CD8-positive, alpha-beta memory T cell (primary cell): ENCODE measurements around the gene GRIN2A. TPM values are rescaled to one million over a fixed set of nuclear protein-coding genes. Genes with fewer than 3 reads are reported as not detected.

Experiments used
- CTCF ChIA-PET: fragments of 350-600 bp; sonication (Branson Sonifier 250); formaldehyde crosslinking; loops from one replicate; lab custom pipeline; 2021; ENCODE audit warnings: antibody characterized with exemption; lab: Charles Lee
- POLR2A ChIA-PET: fragments of 350-600 bp; sonication (Branson Sonifier 250); formaldehyde crosslinking; loops from one replicate; lab custom pipeline; 2021; ENCODE audit warnings: antibody characterized with exemption; lab: Charles Lee
- DNase-seq, 5 donors: peaks; one replicate each; pipeline versions ENCODE4 v3.0.0 to v3.0.0-alpha.2; 2020 to 2022; ENCODE audit warnings: mixed read lengths in 1 of 5
- H3K27ac ChIP-seq: one replicate; pipeline ENCODE4 v1.7.0; 2013; ENCODE audit warnings: low read depth, mild to moderate bottlenecking, low read length, moderate library complexity
- H3K27me3 ChIP-seq: 2 replicates; pipeline ENCODE4 v1.7.0; 2013; ENCODE audit warnings: low read length, mild to moderate bottlenecking; ENCODE audit not compliant: insufficient read depth, poor library complexity, severe bottlenecking
- H3K36me3 ChIP-seq: 2 replicates; pipeline ENCODE4 v1.7.0; 2013; ENCODE audit warnings: mild to moderate bottlenecking, low read length, moderate library complexity; ENCODE audit not compliant: insufficient read depth
- H3K4me1 ChIP-seq: 2 replicates; pipeline ENCODE4 v1.7.0; 2013; ENCODE audit warnings: mild to moderate bottlenecking, low read length, moderate library complexity; ENCODE audit not compliant: insufficient read depth
- H3K4me3 ChIP-seq: 2 replicates; pipeline ENCODE4 v1.7.0; 2013; ENCODE audit warnings: mild to moderate bottlenecking, low read length
- H3K9me3 ChIP-seq: 2 replicates; pipeline ENCODE4 v1.7.0; 2013; ENCODE audit warnings: mild to moderate bottlenecking, low read length
- H3K27ac Mint-ChIP-seq, 8 donors: one replicate each; pipeline ENCODE4 v1.8.0; 2020 to 2021; ENCODE audit warnings: mixed read lengths in 8 of 8, mild to moderate bottlenecking in 6 of 8, inconsistent platforms in 3 of 8, moderate library complexity in 3 of 8
- H3K27me3 Mint-ChIP-seq, 2 donors: one replicate each; pipeline ENCODE4 v1.8.0; 2020 to 2021; ENCODE audit warnings: mixed read lengths in 2 of 2, mild to moderate bottlenecking in 1 of 2, moderate library complexity in 1 of 2
- H3K36me3 Mint-ChIP-seq, 3 donors: one replicate each; pipeline ENCODE4 v1.8.0; 2020 to 2021; ENCODE audit warnings: mixed read lengths in 3 of 3, inconsistent platforms in 1 of 3, mild to moderate bottlenecking in 1 of 3
- H3K4me1 Mint-ChIP-seq, 3 donors: one replicate each; pipeline ENCODE4 v1.8.0; 2020 to 2021; ENCODE audit warnings: mixed read lengths in 3 of 3, inconsistent platforms in 1 of 3, mild to moderate bottlenecking in 1 of 3
- H3K4me3 Mint-ChIP-seq, 7 donors: one replicate each; pipeline ENCODE4 v1.8.0; 2020 to 2021; ENCODE audit warnings: mixed read lengths in 7 of 7, mild to moderate bottlenecking in 6 of 7, moderate library complexity in 4 of 7, inconsistent platforms in 2 of 7
- H3K9me3 Mint-ChIP-seq, 5 donors: one replicate each; pipeline ENCODE4 v1.8.0; 2020 to 2022; ENCODE audit warnings: mixed read lengths in 5 of 5, mild to moderate bottlenecking in 3 of 5, moderate library complexity in 2 of 5, inconsistent platforms in 1 of 5
- polyA plus RNA-seq: library from polyadenylated mRNA; unstranded; fragments of 300-500 nt; fragmentation: Illumina TruSeq; gene quantifications from one replicate; pipeline ENCODE4 v1.2.3, GENCODE V29; 2021
- total RNA-seq, 2 experiments: library from RNA; stranded (reverse); gene quantifications; one replicate each; pipeline ENCODE4 v1.2.3, GENCODE V29; 2021

The GRIN2A gene
- total and polyA plus RNA-seq, 3 experiments from 2014 or later, result not detected

DNA sequence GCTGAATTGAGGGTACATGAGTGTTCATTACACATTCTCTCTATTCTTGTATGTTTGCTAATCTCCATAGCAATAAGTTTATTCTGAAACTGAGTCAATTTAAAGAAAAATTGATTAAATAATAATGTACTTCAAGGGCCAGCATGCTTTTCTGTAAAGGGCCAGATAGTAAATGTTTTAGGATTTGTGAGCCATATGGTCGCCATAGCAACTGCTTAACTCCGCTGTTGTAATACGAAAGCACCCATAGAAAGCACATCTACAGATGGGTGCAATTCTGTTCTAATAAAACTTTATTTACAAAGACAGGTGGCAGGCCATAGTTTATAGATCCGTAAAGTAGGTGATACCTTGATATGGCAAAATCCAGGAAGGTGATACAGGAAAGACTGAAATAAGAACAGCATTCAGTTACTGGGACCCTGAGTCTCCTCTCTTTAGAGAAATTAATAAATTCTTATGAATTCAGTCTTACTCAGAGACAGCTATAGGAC lies 36.6 kb downstream of the GRIN2A start:
- Histone ChIP-seq H3K9me3 (no peaks in the 10 kb centered on the region), H3K27me3 (no peaks in the 10 kb centered on the region), H3K4me1 (no peaks in the 10 kb centered on the region), H3K36me3 (no peaks in the 10 kb centered on the region), H3K4me3 (no peak overlapping the region), H3K27ac (no peak overlapping the region)
- Mint-ChIP-seq H3K4me1 (no peaks in the 10 kb centered on the region), H3K9me3 (peaks cover 0 to 1% (median 0%) of the 10 kb centered on the region in 5 donors), H3K4me3 (no peak overlapping the region), H3K27ac (no peak overlapping the region), H3K36me3 (no peaks in the 10 kb centered on the region), H3K27me3 (peaks cover 0 to 1% of the 10 kb centered on the region in 2 donors)
- ChIA-PET CTCF (no interaction called here), POLR2A (no interaction called here)
- no peak for DNase-seq

DNA sequence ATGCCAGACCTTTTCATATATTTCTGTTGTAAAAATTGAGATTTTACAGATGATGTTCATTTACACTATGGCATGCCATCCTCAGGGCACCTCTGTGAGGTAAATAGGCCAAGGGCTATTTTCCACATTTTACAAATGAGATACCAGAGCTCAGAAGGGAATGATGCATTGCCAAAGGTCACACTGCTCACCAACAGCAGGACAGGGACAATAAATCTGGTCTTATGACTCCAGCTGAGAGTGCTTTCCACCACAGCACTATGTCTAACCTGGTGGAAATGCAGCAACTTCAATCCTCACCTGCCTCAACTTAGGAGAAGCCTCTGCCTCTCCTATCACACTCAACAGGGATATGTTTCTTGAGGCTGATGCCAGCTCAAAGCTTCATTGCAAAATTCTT lies 40.6 kb downstream of the GRIN2A start:
- H3K36me3 Mint-ChIP-seq, result no peaks in the 10 kb centered on the region
- H3K27me3 Mint-ChIP-seq, result no peaks in the 10 kb centered on the region
- no peaks in the 10 kb centered on the region for H3K27me3 ChIP-seq
- H3K36me3 ChIP-seq, result no peaks in the 10 kb centered on the region
- ChIA-PET CTCF (no interaction called here), POLR2A (no interaction called here)
- H3K27ac Mint-ChIP-seq, result no peak overlapping the region
- no peaks in the 10 kb centered on the region for H3K4me1 Mint-ChIP-seq
- DNase-seq, result no peak
- H3K4me1 ChIP-seq, result no peaks in the 10 kb centered on the region
- H3K27ac ChIP-seq, result no peak overlapping the region
- H3K9me3 Mint-ChIP-seq, result peaks cover 0 to 1% (median 0%) of the 10 kb centered on the region in 5 donors
- H3K9me3 ChIP-seq, result no peaks in the 10 kb centered on the region
- no peak overlapping the region for H3K4me3 Mint-ChIP-seq
- no peak overlapping the region for H3K4me3 ChIP-seq

DNA sequence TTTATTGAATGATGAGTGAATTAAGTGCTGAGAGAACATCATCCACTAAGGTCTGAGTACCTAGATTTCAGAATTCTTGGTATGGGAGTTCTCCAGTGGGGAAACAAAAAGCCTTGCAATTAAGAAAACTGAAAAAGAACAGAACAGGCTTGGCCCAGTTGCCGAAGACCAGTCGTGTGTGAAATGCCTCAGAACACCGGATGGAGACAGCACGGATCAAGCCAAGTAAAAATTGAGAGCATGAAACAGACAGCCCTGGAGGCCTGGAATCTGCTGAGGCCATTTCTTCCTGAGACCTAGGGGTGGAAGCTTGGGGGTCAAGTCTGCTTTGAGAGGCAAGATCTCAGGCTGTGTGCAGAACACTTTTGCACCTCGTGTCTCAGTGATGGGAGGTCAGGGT lies 43.3 kb downstream of the GRIN2A start:
- H3K4me1 ChIP-seq, result no peaks in the 10 kb centered on the region
- Mint-ChIP-seq H3K27me3 (no peaks in the 10 kb centered on the region), H3K9me3 (peaks cover 0 to 1% (median 0%) of the 10 kb centered on the region in 5 donors), H3K36me3 (no peaks in the 10 kb centered on the region), H3K27ac (peak overlapping the region in 1 of 8 donors; percentile 16), H3K4me3 (no peak overlapping the region), H3K4me1 (no peaks in the 10 kb centered on the region)
- DNase-seq, result no peak
- ChIA-PET POLR2A (no interaction called here), CTCF (no interaction called here)
- no peak overlapping the region for H3K27ac ChIP-seq
- H3K36me3 ChIP-seq, result no peaks in the 10 kb centered on the region
- H3K4me3 ChIP-seq, result no peak overlapping the region
- no peaks in the 10 kb centered on the region for H3K27me3 ChIP-seq
- no peaks in the 10 kb centered on the region for H3K9me3 ChIP-seq

DNA sequence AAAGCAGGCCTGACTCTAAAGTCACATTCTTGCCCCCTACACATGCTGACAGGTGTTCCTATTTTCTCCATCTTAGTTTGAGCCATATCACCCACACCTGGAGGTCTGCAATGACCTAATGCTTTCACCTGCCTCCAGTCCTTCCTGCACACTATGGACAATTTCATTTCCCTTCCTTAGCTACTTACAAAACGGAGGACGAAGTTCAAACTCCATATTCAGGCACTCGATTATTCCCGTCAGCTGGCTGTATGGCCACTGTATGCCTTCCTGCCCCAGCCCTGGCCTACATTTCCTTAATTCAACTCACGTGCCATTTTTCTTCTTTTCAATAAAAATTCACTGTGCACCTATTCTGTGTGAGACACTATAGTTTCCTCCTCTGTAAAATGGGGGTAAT lies 44.9 kb downstream of the GRIN2A start:
- H3K9me3 Mint-ChIP-seq, result peaks cover 0 to 3% (median 0%) of the 10 kb centered on the region in 5 donors
- Histone ChIP-seq H3K36me3 (no peaks in the 10 kb centered on the region), H3K27ac (no peak overlapping the region), H3K9me3 (no peaks in the 10 kb centered on the region), H3K4me3 (no peak overlapping the region), H3K4me1 (no peaks in the 10 kb centered on the region), H3K27me3 (no peaks in the 10 kb centered on the region)
- no peak for DNase-seq
- no peaks in the 10 kb centered on the region for H3K36me3 Mint-ChIP-seq
- H3K4me1 Mint-ChIP-seq, result no peaks in the 10 kb centered on the region
- ChIA-PET CTCF (no interaction called here), POLR2A (no interaction called here)
- no peak overlapping the region for H3K27ac Mint-ChIP-seq
- peaks cover 0 to 4% of the 10 kb centered on the region in 2 donors for H3K27me3 Mint-ChIP-seq
- H3K4me3 Mint-ChIP-seq, result no peak overlapping the region

DNA sequence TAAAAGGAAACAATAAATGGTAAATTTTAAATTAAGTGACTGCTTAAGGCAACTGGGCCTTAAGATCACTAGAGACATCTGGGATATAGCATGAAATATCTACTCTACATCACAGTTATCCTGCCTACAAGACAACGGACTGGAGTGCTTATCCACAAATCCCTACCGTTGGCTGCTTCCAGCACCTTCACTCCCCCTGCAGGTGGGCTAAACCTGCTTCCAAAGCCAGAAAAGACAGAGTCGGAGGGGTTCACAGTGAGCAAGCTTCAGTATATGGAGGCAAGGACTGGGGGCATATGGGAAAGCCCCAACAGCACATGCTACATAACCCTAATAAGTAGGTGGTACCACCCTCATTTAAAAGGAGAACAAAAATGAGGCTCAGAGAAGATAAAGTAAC lies 45.3 kb downstream of the GRIN2A start:
- CTCF ChIA-PET, result no interaction called here
- Histone ChIP-seq H3K27me3 (no peaks in the 10 kb centered on the region), H3K36me3 (no peaks in the 10 kb centered on the region), H3K4me1 (no peaks in the 10 kb centered on the region), H3K9me3 (no peaks in the 10 kb centered on the region), H3K27ac (no peak overlapping the region), H3K4me3 (no peak overlapping the region)
- Mint-ChIP-seq H3K27ac (no peak overlapping the region), H3K4me1 (no peaks in the 10 kb centered on the region), H3K36me3 (no peaks in the 10 kb centered on the region), H3K9me3 (peaks cover 0 to 3% (median 0%) of the 10 kb centered on the region in 5 donors), H3K4me3 (no peak overlapping the region), H3K27me3 (peaks cover 0 to 4% of the 10 kb centered on the region in 2 donors)
- no peak for DNase-seq
- POLR2A ChIA-PET, result no interaction called here

DNA sequence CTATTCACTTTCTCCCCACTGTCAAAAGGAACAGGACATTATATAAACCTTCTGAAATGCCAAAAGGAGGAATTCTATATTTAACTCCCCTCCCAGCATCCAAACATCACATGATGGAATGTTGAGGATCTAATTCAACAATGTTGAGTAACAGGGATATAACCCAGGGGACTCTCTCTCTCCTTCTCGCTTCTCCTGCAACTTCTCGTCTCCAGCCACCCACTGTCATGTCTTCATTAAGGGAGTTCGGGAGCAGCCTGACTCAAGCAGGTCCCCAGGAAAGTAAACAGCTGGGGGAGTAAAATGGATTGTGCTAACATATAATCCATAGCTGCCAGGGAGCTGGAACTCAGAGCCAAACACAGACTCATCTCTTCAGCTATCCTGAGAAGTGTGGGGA lies 51.7 kb downstream of the GRIN2A start:
- Histone ChIP-seq H3K27me3 (no peaks in the 10 kb centered on the region), H3K27ac (no peak overlapping the region), H3K9me3 (no peaks in the 10 kb centered on the region), H3K4me3 (no peak overlapping the region), H3K4me1 (no peaks in the 10 kb centered on the region), H3K36me3 (no peaks in the 10 kb centered on the region)
- no peaks in the 10 kb centered on the region for H3K4me1 Mint-ChIP-seq
- no peak for DNase-seq
- peaks cover 0 to 4% of the 10 kb centered on the region in 2 donors for H3K27me3 Mint-ChIP-seq
- peaks cover 0 to 6% (median 0%) of the 10 kb centered on the region in 5 donors for H3K9me3 Mint-ChIP-seq
- ChIA-PET CTCF (no interaction called here), POLR2A (no interaction called here)
- peaks cover 0 to 2% (median 0%) of the 10 kb centered on the region in 3 donors for H3K36me3 Mint-ChIP-seq
- H3K4me3 Mint-ChIP-seq, result no peak overlapping the region
- no peak overlapping the region for H3K27ac Mint-ChIP-seq

DNA sequence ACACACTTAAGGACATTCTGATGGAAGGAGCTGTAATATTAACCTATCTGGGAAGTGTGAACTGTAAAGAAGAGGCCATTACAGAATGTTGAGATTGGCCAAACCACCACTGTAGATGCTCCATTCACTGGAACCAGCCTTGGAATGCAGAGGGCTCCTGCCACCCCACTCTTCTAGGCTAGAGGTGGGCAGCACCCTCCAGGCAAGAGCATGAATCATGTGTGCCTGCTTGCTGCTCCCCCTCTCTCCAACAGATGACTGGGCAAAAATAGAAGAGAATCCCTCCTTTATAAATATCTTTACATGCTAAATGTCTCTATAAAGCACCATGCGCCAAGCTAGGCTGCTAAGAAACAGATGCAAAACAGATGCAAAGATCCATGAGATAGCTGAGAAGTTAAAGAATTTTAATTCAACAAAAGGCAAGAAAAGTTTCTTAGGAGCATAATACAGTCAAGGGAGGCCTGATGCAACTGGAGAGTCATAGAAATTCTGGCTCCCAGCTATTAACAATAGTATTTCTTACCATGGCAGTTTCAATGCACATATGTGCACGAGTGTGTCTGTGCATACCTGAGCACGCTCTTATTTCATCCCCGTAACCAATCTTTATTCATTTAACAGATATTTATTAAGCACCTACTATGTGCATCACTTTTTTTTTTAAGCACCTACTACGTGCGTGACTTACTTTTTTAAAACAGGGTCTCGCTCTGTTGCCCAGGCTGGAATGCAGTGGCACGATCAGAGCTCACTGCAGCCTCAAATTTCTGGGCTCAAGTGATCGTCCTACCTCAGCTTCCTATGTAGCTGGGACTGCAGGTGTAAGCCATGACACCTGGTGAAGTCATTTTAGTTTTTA lies 53.6 kb downstream of the GRIN2A start:
- H3K4me1 ChIP-seq, result no peaks in the 10 kb centered on the region
- peaks cover 4 to 8% of the 10 kb centered on the region in 2 donors for H3K27me3 Mint-ChIP-seq
- peaks cover 0 to 2% (median 0%) of the 10 kb centered on the region in 3 donors for H3K36me3 Mint-ChIP-seq
- no peaks in the 10 kb centered on the region for H3K4me1 Mint-ChIP-seq
- H3K27ac Mint-ChIP-seq, result no peak overlapping the region
- ChIA-PET POLR2A (no interaction called here), CTCF (no interaction called here)
- no peak overlapping the region for H3K27ac ChIP-seq
- H3K36me3 ChIP-seq, result no peaks in the 10 kb centered on the region
- no peak for DNase-seq
- no peak overlapping the region for H3K4me3 ChIP-seq
- no peaks in the 10 kb centered on the region for H3K27me3 ChIP-seq
- H3K9me3 Mint-ChIP-seq, result peaks cover 0 to 6% (median 0%) of the 10 kb centered on the region in 5 donors
- no peak overlapping the region for H3K4me3 Mint-ChIP-seq
- no peaks in the 10 kb centered on the region for H3K9me3 ChIP-seq

DNA sequence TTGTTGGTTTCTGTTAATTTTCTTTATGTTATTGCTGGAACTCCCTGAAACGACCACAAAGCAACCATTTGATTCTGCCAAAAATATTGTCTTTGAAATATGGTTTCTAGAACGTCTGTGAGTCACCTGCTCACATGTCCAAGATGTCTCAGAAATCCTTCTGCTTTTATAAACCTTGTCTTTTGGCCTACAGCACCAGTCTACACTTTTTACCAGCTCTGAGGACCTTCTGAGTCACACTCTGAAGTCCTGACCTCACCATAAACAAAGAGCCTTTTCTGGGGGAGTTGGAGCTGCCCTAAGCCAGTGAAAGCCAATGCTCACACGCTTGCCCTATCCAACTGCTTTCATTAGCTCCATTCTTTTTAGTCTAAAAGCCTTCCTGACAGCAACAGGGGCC lies 55.5 kb downstream of the GRIN2A start:
- Mint-ChIP-seq H3K27me3 (peaks cover 4% of the 10 kb centered on the region in 2 donors), H3K27ac (no peak overlapping the region), H3K36me3 (peaks cover 0 to 2% (median 0%) of the 10 kb centered on the region in 3 donors), H3K4me1 (no peaks in the 10 kb centered on the region), H3K9me3 (peaks cover 0 to 3% (median 0%) of the 10 kb centered on the region in 5 donors), H3K4me3 (no peak overlapping the region)
- POLR2A ChIA-PET, result no interaction called here
- CTCF ChIA-PET, result no interaction called here
- H3K4me1 ChIP-seq, result no peaks in the 10 kb centered on the region
- H3K36me3 ChIP-seq, result no peaks in the 10 kb centered on the region
- H3K9me3 ChIP-seq, result no peaks in the 10 kb centered on the region
- H3K27ac ChIP-seq, result no peak overlapping the region
- H3K27me3 ChIP-seq, result no peaks in the 10 kb centered on the region
- no peak for DNase-seq
- no peak overlapping the region for H3K4me3 ChIP-seq
